NT2/D1 (cell line): Measurements from ENCODE around the gene SLC5A10.

ENCODE experiments used
- SUZ12 ChIP-seq: IDR thresholded peaks from 2 replicates; pipeline ENCODE4 v1.6.1; 2011; ENCODE audit not compliant: insufficient read length, insufficient read depth; ENCODE audit errors: extremely low read depth
- YY1 ChIP-seq: IDR thresholded peaks from 2 replicates; pipeline ENCODE4 v1.6.1; 2011; ENCODE audit not compliant: insufficient read length, insufficient read depth

- TF ChIP-seq YY1 (no peak), SUZ12 (no peak)
Measured at GRCh38 chr17:18986541-18987229, 34.7 kb downstream of the SLC5A10 start.
